Neural cell (in vitro differentiated cells): Measurements from ENCODE around the gene SUN5. TPM values are rescaled to one million over a fixed set of nuclear protein-coding genes. Genes with fewer than 3 reads are reported as not detected.

Source experiments
- H2AFZ ChIP-seq: fragments of 200-600, 300-800 bp; sonication (generic), shearing (Covaris generic); 2 replicates; pipeline ENCODE4 v1.6.0; 2014; ENCODE audit warnings: low read depth, mild to moderate bottlenecking, antibody characterized with exemption, low read length, moderate library complexity
- H3F3A ChIP-seq: fragments of 200-600 bp; shearing (Covaris generic); 2 replicates; pipeline ENCODE4 v1.6.1; 2016; ENCODE audit warnings: mild to moderate bottlenecking, moderate library complexity, mixed read lengths, antibody characterized with exemption, low read length; ENCODE audit not compliant: insufficient read depth, poor library complexity, severe bottlenecking
- H3K27ac ChIP-seq: fragments of 200-600, 300-800 bp; sonication (generic), shearing (Covaris generic); 2 replicates; pipeline ENCODE4 v1.5.1; 2014; ENCODE audit warnings: mild to moderate bottlenecking, low read length, moderate library complexity
- H3K27me3 ChIP-seq: fragments of 300-800, 200-600 bp; sonication (generic), shearing (Covaris generic); 2 replicates; pipeline ENCODE4 v1.6.0; 2014; ENCODE audit warnings: mild to moderate bottlenecking, low read depth, low read length, moderate library complexity; ENCODE audit not compliant: insufficient read depth
- H3K36me3 ChIP-seq: fragments of 300-800, 200-600 bp; sonication (generic), shearing (Covaris generic); 2 replicates; pipeline ENCODE4 v1.5.1; 2014; ENCODE audit warnings: mild to moderate bottlenecking, antibody characterized with exemption, low read length, moderate library complexity; ENCODE audit not compliant: insufficient read depth
- H3K4me2 ChIP-seq: fragments of 300-800, 200-600 bp; sonication (generic), shearing (Covaris generic); 2 replicates; pipeline ENCODE4 v1.6.0; 2014; ENCODE audit warnings: mild to moderate bottlenecking, low read length
- H3K4me3 ChIP-seq: fragments of 300-800, 200-600 bp; sonication (generic), shearing (Covaris generic); 2 replicates; pipeline ENCODE4 v1.5.1; 2014; ENCODE audit warnings: mild to moderate bottlenecking, low read length, moderate library complexity
- H3K79me2 ChIP-seq: fragments of 200-600 bp; shearing (Covaris generic); replicated peaks from 2 replicates; pipeline ENCODE4 v1.6.0; 2014; ENCODE audit warnings: mild to moderate bottlenecking, low read length, moderate library complexity; ENCODE audit not compliant: insufficient read depth
- H3K9ac ChIP-seq: fragments of 300-800, 200-600 bp; sonication (generic), shearing (Covaris generic); 2 replicates; pipeline ENCODE4 v1.6.1; 2016; ENCODE audit warnings: mild to moderate bottlenecking, low read length, mixed read lengths
- H3K9me2 ChIP-seq: fragments of 200-600 bp; shearing (Covaris generic); 2 replicates; pipeline ENCODE4 v1.6.1; 2016; ENCODE audit warnings: mild to moderate bottlenecking, low read length, mixed read lengths; ENCODE audit not compliant: insufficient read depth
- H3K9me3 ChIP-seq: fragments of 200-600, 300-800 bp; sonication (generic), shearing (Covaris generic); 2 replicates; pipeline ENCODE4 v1.6.1; 2016; ENCODE audit warnings: mild to moderate bottlenecking, mixed run types, low read length, moderate library complexity, mixed read lengths
- H4K20me1 ChIP-seq: fragments of 200-600 bp; shearing (Covaris generic); 2 replicates; pipeline ENCODE4 v1.6.1; 2016; ENCODE audit warnings: mild to moderate bottlenecking, mixed run types; ENCODE audit not compliant: insufficient read depth
- EP300 ChIP-seq: fragments of 450-650 bp; conservative IDR thresholded peaks from 2 replicates; pipeline ENCODE4 v1.6.1; 2014; ENCODE audit warnings: antibody characterized with exemption, mild to moderate bottlenecking, moderate library complexity; ENCODE audit not compliant: poor library complexity, severe bottlenecking
- EZH2 ChIP-seq: fragments of 200-600, 300-800 bp; shearing (Covaris generic), sonication (generic); IDR thresholded peaks from 2 replicates; pipeline ENCODE4 v1.6.1; 2014; ENCODE audit warnings: antibody characterized with exemption, low read length, borderline replicate concordance, mild to moderate bottlenecking; ENCODE audit not compliant: insufficient read depth, poor library complexity, severe bottlenecking
- MXI1 ChIP-seq: fragments of 450-650 bp; conservative IDR thresholded peaks from 2 replicates; pipeline ENCODE4 v1.6.1; 2014; ENCODE audit warnings: antibody characterized with exemption, mild to moderate bottlenecking; ENCODE audit not compliant: poor library complexity, severe bottlenecking
- POLR2AphosphoS5 ChIP-seq: IDR thresholded peaks from 2 replicates; pipeline ENCODE4 v1.6.1; 2012
- RAD21 ChIP-seq: fragments of 450-650 bp; conservative IDR thresholded peaks from 2 replicates; pipeline ENCODE4 v1.6.1; 2014; ENCODE audit warnings: antibody characterized with exemption, mild to moderate bottlenecking, moderate library complexity
- REST ChIP-seq: IDR thresholded peaks from 2 replicates; pipeline ENCODE4 v1.6.1; 2012; ENCODE audit warnings: borderline replicate concordance
- SMC3 ChIP-seq: fragments of 450-650 bp; conservative IDR thresholded peaks from 2 replicates; pipeline ENCODE4 v1.6.1; 2014; ENCODE audit warnings: antibody characterized with exemption, mild to moderate bottlenecking, moderate library complexity; ENCODE audit not compliant: poor library complexity
- TAF1 ChIP-seq: IDR thresholded peaks from 2 replicates; pipeline ENCODE4 v1.6.1; 2012; ENCODE audit warnings: low read depth
- polyA plus RNA-seq: library from polyadenylated mRNA; depleted of rRNA; stranded (reverse); fragments of >200 nt; gene quantifications from 2 replicates; pipeline ENCODE4 v1.2.3, GENCODE V29; 2014
- TF ChIP-seq, protein P1 (sequence below): fragments of 450-650 bp; IDR thresholded peaks from 2 replicates; pipeline ENCODE4 v1.5.1; 2014; ENCODE audit warnings: antibody characterized with exemption, mild to moderate bottlenecking, moderate library complexity; ENCODE audit not compliant: poor library complexity, severe bottlenecking

The SUN5 gene
- polyA plus RNA-seq, 1 donor from 2014 or later, result not detected

GRCh38 chr20:32986331-32986966 lies 17.8 kb downstream of the SUN5 start:
- H3K9ac ChIP-seq, result no peak overlapping the region
- no peak overlapping the region for H3K4me2 ChIP-seq
- H3K27me3 ChIP-seq, result no peaks in the 10 kb centered on the region
- no peak overlapping the region for H2AFZ ChIP-seq
- H3K27ac ChIP-seq, result no peak overlapping the region
- no peaks in the 10 kb centered on the region for H3K9me2 ChIP-seq
- H3K36me3 ChIP-seq, result no peaks in the 10 kb centered on the region
- TF ChIP-seq SMC3, result no peak
- no peak for TF ChIP-seq TAF1
- TF ChIP-seq REST, result no peak
- no peak for TF ChIP-seq EZH2
- no peak for TF ChIP-seq POLR2AphosphoS5
- TF ChIP-seq, protein P1, sequence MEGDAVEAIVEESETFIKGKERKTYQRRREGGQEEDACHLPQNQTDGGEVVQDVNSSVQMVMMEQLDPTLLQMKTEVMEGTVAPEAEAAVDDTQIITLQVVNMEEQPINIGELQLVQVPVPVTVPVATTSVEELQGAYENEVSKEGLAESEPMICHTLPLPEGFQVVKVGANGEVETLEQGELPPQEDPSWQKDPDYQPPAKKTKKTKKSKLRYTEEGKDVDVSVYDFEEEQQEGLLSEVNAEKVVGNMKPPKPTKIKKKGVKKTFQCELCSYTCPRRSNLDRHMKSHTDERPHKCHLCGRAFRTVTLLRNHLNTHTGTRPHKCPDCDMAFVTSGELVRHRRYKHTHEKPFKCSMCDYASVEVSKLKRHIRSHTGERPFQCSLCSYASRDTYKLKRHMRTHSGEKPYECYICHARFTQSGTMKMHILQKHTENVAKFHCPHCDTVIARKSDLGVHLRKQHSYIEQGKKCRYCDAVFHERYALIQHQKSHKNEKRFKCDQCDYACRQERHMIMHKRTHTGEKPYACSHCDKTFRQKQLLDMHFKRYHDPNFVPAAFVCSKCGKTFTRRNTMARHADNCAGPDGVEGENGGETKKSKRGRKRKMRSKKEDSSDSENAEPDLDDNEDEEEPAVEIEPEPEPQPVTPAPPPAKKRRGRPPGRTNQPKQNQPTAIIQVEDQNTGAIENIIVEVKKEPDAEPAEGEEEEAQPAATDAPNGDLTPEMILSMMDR, result no peak
- no peak for TF ChIP-seq EP300
- TF ChIP-seq MXI1, result no peak
- H3K79me2 ChIP-seq, result no peaks in the 10 kb centered on the region
- H3K9me3 ChIP-seq, result no peaks in the 10 kb centered on the region
- no peak overlapping the region for H3K4me3 ChIP-seq
- no peaks in the 10 kb centered on the region for H3F3A ChIP-seq
- no peaks in the 10 kb centered on the region for H4K20me1 ChIP-seq

DNA sequence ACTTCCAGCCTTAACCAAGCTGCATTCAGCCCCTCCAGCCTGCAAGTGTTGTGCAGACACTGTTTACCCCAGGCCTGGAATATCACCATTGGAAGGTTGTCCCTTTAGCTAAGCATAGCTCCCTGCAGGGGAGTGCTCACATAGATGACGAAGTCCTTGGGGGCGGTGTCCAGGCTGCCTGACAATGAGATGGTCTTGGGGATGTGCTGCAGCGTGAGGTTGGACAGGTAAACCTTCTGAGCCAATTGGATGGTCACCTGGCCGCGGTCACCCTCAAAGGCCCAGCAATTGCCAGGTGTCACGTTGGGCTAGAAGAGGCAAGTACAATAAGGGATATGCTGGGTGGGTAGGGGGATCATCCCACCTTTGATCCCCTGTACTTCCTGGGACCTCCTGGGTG lies 18.6 kb downstream of the SUN5 start:
- no peaks in the 10 kb centered on the region for H3K9me3 ChIP-seq
- no peak overlapping the region for H2AFZ ChIP-seq
- no peaks in the 10 kb centered on the region for H3K27me3 ChIP-seq
- no peak overlapping the region for H3K27ac ChIP-seq
- no peaks in the 10 kb centered on the region for H3K36me3 ChIP-seq
- no peak overlapping the region for H3K4me2 ChIP-seq
- H3K9ac ChIP-seq, result no peak overlapping the region
- no peaks in the 10 kb centered on the region for H3F3A ChIP-seq
- no peaks in the 10 kb centered on the region for H3K79me2 ChIP-seq
- H4K20me1 ChIP-seq, result no peaks in the 10 kb centered on the region
- TF ChIP-seq POLR2AphosphoS5 (no peak), EP300 (no peak), MXI1 (no peak), RAD21 (no peak), REST (no peak), EZH2 (no peak), TAF1 (no peak), SMC3 (no peak)
- TF ChIP-seq, protein P1, result no peak
- H3K9me2 ChIP-seq, result no peaks in the 10 kb centered on the region
- H3K4me3 ChIP-seq, result no peak overlapping the region
